MM.1S (cell line): ENCODE data around the gene FGD2.

Experiments used
- CTCF ChIP-seq: fragments of 300-600 bp; sonication (generic); IDR thresholded peaks from 2 replicates; pipeline ENCODE4 v1.5.1; 2016; ENCODE audit warnings: antibody characterized with exemption, low read length, mixed read lengths
- EZH2 ChIP-seq: fragments of 300-600 bp; sonication (generic); optimal IDR thresholded peaks from 2 replicates; pipeline ENCODE3; 2017; ENCODE audit warnings: low read depth, mild to moderate bottlenecking, antibody characterized with exemption, low read length, mixed read lengths

- TF ChIP-seq CTCF (no peak), EZH2 (no peak)
These were observed 14.9 kb downstream of the FGD2 start for GRCh38 chr6:37020381-37020780.
